Activated CD8-positive, alpha-beta memory T cell treated with anti-CD3 and anti-CD28 coated beads for 48 hours (primary cell): ENCODE data around the gene NPHP4.
"Not testable (repeated sequence)": the region's sequence is repeated elsewhere in the genome, so short reads cannot be mapped to it uniquely, and the experiment has no call there.

Source experiments
- DNase-seq, 3 experiments: peaks; one replicate each; pipeline ENCODE4 v3.0.0-alpha.2; 2020; ENCODE audit warnings: low read depth in 2 of 3, low spot score in 2 of 3

NPHP4 gene

GRCh38 chr1:6024376-6024775 is 32.2 kb upstream of the NPHP4 start:
- DNase-seq, result no peak

- DNase-seq, result no peak
Observed at GRCh38 chr1:6023346-6023745, 31.1 kb upstream of the NPHP4 start.

GRCh38 chr1:6022193-6022592 is 30.0 kb upstream of the NPHP4 start:
- DNase-seq, result no peak

GRCh38 chr1:6019166-6019845 is 27.1 kb upstream of the NPHP4 start:
- DNase-seq, result no peak

- not testable (repeated sequence) for DNase-seq
Observed at GRCh38 chr1:6017654-6018053, 25.4 kb upstream of the NPHP4 start.

GRCh38 chr1:6016191-6016865 is 24.1 kb upstream of the NPHP4 start:
- no peak for DNase-seq

- no peak for DNase-seq
Observed at GRCh38 chr1:6014130-6014999, 22.1 kb upstream of the NPHP4 start.

GRCh38 chr1:6013491-6013890 is 21.3 kb upstream of the NPHP4 start:
- DNase-seq, result no peak

GRCh38 chr1:6012529-6013318 is 20.5 kb upstream of the NPHP4 start:
- DNase-seq, result no peak

- DNase-seq, result no peak
Observed at GRCh38 chr1:6011946-6012258, 19.7 kb upstream of the NPHP4 start.

GRCh38 chr1:6011161-6011945 is 19.1 kb upstream of the NPHP4 start:
- DNase-seq, result no peak

GRCh38 chr1:6010554-6010953 is 18.3 kb upstream of the NPHP4 start:
- no peak for DNase-seq

- no peak for DNase-seq
Observed at GRCh38 chr1:6009120-6010040, 17.2 kb upstream of the NPHP4 start.

- no peak for DNase-seq
Observed at GRCh38 chr1:6008696-6009095, 16.5 kb upstream of the NPHP4 start.

GRCh38 chr1:6008084-6008415 is 15.8 kb upstream of the NPHP4 start:
- DNase-seq, result no peak

GRCh38 chr1:6007318-6008083 is 15.3 kb upstream of the NPHP4 start:
- DNase-seq, result no peak

- no peak for DNase-seq
Observed at GRCh38 chr1:6006882-6007281, 14.7 kb upstream of the NPHP4 start.

- DNase-seq, result no peak
Observed at GRCh38 chr1:6005276-6005917, 13.2 kb upstream of the NPHP4 start.
